ENCODE results near the gene PHLDA1. TPM values are rescaled to one million over a fixed set of nuclear protein-coding genes. Genes with fewer than 3 reads are reported as not detected.

Gene PHLDA1
- total and polyA plus RNA-seq, 2 experiments from 2014 or later: 11.7 to 21.6 TPM

- Histone ChIP-seq H3K4me3 (no peak overlapping the region), H2AFZ (no peak overlapping the region), H3K4me1 (ENCODE audit: insufficient read depth) (peaks cover 15% of the 10 kb centered on the region), H3K27ac (ENCODE audit: low read depth) (no peak overlapping the region), H3F3A (replicated peaks; ENCODE audit: low read depth) (no peaks in the 10 kb centered on the region; the same call in 1 of the 2 replicates), H3K36me3 (ENCODE audit: insufficient read depth) (no peaks in the 10 kb centered on the region), H3K9me2 (ENCODE audit: insufficient read depth) (peaks cover 8% of the 10 kb centered on the region; the same call in 1 of the 2 replicates), H3K4me2 (no peak overlapping the region), H4K20me1 (replicated peaks; ENCODE audit: insufficient read depth) (no peaks in the 10 kb centered on the region), H3K27me3 (ENCODE audit: insufficient read depth) (no peaks in the 10 kb centered on the region), H3K79me2 (replicated peaks; ENCODE audit: insufficient read depth) (no peaks in the 10 kb centered on the region)
- ATAC-seq (no peak), DNase-seq (ENCODE audit: low spot score) (no peak)
- TF ChIP-seq CTCF (conservative IDR thresholded peaks at IDR 0.05; ENCODE audit: low read depth in 2 of 2) (no peak), CREB1 (CRISPR knock-in tag; IDR thresholded peaks at IDR 0.05; ENCODE audit: low read depth) (no peak), EZH2 (IDR thresholded peaks at IDR 0.05; ENCODE audit: low read depth, unreplicated experiment) (no peak), POLR2AphosphoS5 (IDR thresholded peaks at IDR 0.05; ENCODE audit: low read depth) (no peak), ZNF331 (CRISPR knock-in tag; IDR thresholded peaks at IDR 0.05; ENCODE audit: low read depth) (no peak), EZH2phosphoT487 (IDR thresholded peaks at IDR 0.05; ENCODE audit: unreplicated experiment) (no peak), STAT1 (IDR thresholded peaks at IDR 0.05; ENCODE audit: unreplicated experiment) (no peak), NANOG (IDR thresholded peaks at IDR 0.05; ENCODE audit: borderline replicate concordance) (no peak), ZNF114 (CRISPR knock-in tag; IDR thresholded peaks at IDR 0.05) (no peak), JUNB (IDR thresholded peaks at IDR 0.05; ENCODE audit: unreplicated experiment) (no peak)
- TF ChIP-seq, protein P1, sequence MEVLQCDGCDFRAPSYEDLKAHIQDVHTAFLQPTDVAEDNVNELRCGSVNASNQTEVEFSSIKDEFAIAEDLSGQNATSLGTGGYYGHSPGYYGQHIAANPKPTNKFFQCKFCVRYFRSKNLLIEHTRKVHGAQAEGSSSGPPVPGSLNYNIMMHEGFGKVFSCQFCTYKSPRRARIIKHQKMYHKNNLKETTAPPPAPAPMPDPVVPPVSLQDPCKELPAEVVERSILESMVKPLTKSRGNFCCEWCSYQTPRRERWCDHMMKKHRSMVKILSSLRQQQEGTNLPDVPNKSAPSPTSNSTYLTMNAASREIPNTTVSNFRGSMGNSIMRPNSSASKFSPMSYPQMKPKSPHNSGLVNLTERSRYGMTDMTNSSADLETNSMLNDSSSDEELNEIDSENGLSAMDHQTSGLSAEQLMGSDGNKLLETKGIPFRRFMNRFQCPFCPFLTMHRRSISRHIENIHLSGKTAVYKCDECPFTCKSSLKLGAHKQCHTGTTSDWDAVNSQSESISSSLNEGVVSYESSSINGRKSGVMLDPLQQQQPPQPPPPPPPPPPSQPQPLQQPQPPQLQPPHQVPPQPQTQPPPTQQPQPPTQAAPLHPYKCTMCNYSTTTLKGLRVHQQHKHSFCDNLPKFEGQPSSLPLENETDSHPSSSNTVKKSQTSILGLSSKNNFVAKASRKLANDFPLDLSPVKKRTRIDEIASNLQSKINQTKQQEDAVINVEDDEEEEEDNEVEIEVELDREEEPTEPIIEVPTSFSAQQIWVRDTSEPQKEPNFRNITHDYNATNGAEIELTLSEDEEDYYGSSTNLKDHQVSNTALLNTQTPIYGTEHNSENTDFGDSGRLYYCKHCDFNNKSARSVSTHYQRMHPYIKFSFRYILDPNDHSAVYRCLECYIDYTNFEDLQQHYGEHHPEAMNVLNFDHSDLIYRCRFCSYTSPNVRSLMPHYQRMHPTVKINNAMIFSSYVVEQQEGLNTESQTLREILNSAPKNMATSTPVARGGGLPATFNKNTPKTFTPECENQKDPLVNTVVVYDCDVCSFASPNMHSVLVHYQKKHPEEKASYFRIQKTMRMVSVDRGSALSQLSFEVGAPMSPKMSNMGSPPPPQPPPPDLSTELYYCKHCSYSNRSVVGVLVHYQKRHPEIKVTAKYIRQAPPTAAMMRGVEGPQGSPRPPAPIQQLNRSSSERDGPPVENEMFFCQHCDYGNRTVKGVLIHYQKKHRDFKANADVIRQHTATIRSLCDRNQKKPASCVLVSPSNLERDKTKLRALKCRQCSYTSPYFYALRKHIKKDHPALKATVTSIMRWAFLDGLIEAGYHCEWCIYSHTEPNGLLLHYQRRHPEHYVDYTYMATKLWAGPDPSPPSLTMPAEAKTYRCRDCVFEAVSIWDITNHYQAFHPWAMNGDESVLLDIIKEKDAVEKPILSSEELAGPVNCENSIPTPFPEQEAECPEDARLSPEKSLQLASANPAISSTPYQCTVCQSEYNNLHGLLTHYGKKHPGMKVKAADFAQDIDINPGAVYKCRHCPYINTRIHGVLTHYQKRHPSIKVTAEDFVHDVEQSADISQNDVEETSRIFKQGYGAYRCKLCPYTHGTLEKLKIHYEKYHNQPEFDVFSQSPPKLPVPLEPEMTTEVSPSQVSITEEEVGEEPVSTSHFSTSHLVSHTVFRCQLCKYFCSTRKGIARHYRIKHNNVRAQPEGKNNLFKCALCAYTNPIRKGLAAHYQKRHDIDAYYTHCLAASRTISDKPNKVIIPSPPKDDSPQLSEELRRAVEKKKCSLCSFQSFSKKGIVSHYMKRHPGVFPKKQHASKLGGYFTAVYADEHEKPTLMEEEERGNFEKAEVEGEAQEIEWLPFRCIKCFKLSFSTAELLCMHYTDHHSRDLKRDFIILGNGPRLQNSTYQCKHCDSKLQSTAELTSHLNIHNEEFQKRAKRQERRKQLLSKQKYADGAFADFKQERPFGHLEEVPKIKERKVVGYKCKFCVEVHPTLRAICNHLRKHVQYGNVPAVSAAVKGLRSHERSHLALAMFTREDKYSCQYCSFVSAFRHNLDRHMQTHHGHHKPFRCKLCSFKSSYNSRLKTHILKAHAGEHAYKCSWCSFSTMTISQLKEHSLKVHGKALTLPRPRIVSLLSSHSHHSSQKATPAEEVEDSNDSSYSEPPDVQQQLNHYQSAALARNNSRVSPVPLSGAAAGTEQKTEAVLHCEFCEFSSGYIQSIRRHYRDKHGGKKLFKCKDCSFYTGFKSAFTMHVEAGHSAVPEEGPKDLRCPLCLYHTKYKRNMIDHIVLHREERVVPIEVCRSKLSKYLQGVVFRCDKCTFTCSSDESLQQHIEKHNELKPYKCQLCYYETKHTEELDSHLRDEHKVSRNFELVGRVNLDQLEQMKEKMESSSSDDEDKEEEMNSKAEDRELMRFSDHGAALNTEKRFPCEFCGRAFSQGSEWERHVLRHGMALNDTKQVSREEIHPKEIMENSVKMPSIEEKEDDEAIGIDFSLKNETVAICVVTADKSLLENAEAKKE (CRISPR knock-in tag; IDR thresholded peaks at IDR 0.05): no peak
- TF ChIP-seq, protein P2, sequence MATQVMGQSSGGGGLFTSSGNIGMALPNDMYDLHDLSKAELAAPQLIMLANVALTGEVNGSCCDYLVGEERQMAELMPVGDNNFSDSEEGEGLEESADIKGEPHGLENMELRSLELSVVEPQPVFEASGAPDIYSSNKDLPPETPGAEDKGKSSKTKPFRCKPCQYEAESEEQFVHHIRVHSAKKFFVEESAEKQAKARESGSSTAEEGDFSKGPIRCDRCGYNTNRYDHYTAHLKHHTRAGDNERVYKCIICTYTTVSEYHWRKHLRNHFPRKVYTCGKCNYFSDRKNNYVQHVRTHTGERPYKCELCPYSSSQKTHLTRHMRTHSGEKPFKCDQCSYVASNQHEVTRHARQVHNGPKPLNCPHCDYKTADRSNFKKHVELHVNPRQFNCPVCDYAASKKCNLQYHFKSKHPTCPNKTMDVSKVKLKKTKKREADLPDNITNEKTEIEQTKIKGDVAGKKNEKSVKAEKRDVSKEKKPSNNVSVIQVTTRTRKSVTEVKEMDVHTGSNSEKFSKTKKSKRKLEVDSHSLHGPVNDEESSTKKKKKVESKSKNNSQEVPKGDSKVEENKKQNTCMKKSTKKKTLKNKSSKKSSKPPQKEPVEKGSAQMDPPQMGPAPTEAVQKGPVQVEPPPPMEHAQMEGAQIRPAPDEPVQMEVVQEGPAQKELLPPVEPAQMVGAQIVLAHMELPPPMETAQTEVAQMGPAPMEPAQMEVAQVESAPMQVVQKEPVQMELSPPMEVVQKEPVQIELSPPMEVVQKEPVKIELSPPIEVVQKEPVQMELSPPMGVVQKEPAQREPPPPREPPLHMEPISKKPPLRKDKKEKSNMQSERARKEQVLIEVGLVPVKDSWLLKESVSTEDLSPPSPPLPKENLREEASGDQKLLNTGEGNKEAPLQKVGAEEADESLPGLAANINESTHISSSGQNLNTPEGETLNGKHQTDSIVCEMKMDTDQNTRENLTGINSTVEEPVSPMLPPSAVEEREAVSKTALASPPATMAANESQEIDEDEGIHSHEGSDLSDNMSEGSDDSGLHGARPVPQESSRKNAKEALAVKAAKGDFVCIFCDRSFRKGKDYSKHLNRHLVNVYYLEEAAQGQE (IDR thresholded peaks at IDR 0.05; ENCODE audit: unreplicated experiment): no peak
- TF ChIP-seq, protein P3, sequence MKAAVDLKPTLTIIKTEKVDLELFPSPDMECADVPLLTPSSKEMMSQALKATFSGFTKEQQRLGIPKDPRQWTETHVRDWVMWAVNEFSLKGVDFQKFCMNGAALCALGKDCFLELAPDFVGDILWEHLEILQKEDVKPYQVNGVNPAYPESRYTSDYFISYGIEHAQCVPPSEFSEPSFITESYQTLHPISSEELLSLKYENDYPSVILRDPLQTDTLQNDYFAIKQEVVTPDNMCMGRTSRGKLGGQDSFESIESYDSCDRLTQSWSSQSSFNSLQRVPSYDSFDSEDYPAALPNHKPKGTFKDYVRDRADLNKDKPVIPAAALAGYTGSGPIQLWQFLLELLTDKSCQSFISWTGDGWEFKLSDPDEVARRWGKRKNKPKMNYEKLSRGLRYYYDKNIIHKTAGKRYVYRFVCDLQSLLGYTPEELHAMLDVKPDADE (IDR thresholded peaks at IDR 0.05): no peak
- Mint-ChIP-seq H3K9me3 (no peaks in the 10 kb centered on the region), H3K4me3 (no peak overlapping the region), H3K27me3 (ENCODE audit: insufficient read depth, low read depth, poor library complexity) (peaks cover 4% of the 10 kb centered on the region), H3K36me3 (ENCODE audit: low read depth) (no peaks in the 10 kb centered on the region), H3K4me1 (peaks cover 22% of the 10 kb centered on the region), H3K27ac (no peak overlapping the region)
Measured at GRCh38 chr12:76013603-76014002, 18.0 kb downstream of the PHLDA1 start.
